GM19468 (cell line): Measurements from ENCODE around the gene DCAF5.
A peak's percentile ranks its signal among the peaks of the same experiment; 100 is the strongest.
"Not testable (repeated sequence)": the region's sequence is repeated elsewhere in the genome, so short reads cannot be mapped to it uniquely, and the experiment has no call there.

Experiments used
- ATAC-seq: cut with Tn5 transposase; IDR thresholded peaks from one replicate; pipeline ENCODE4 v1.9.1; 2021; ENCODE audit warnings: mild to moderate bottlenecking, moderate library complexity, moderate number of reproducible peaks; ENCODE audit not compliant: unreplicated experiment; ENCODE audit errors: extremely low read depth

The DCAF5 gene

GRCh38 chr14:69152902-69153151 lies at the start of gene DCAF5:
TSS of gene DCAF5 (minus strand) at chr14:69153119. CDS start at chr14:69152978, 141 bp downstream.
- no peak for ATAC-seq

- ATAC-seq = no peak
Measured at GRCh38 chr14:69199786-69200185, 46.9 kb upstream of the DCAF5 start.

GRCh38 chr14:69193721-69194120 lies 40.8 kb upstream of the DCAF5 start:
- ATAC-seq = no peak

- peak; percentile 77 for ATAC-seq
Measured at GRCh38 chr14:69191340-69192111, 38.6 kb upstream of the DCAF5 start, which contains the start of gene EXD2. TSS of gene EXD2 (plus strand) at chr14:69191498. CDS start at chr14:69209471, 17,973 bp downstream.

GRCh38 chr14:69190191-69190590 lies 37.3 kb upstream of the DCAF5 start:
- ATAC-seq = no peak

GRCh38 chr14:69183735-69184134 lies 30.8 kb upstream of the DCAF5 start:
- no peak for ATAC-seq

GRCh38 chr14:69182580-69182979 lies 29.7 kb upstream of the DCAF5 start:
- not testable (repeated sequence) for ATAC-seq

GRCh38 chr14:69181491-69181890 lies 28.6 kb upstream of the DCAF5 start:
- no peak for ATAC-seq

GRCh38 chr14:69175130-69175529 lies 22.2 kb upstream of the DCAF5 start:
- no peak for ATAC-seq

GRCh38 chr14:69171569-69171968 lies 18.6 kb upstream of the DCAF5 start:
- no peak for ATAC-seq

- ATAC-seq = no peak
Measured at GRCh38 chr14:69170839-69171238, 17.9 kb upstream of the DCAF5 start.

- not testable (repeated sequence) for ATAC-seq
Measured at GRCh38 chr14:69165787-69166186, 12.9 kb upstream of the DCAF5 start.

GRCh38 chr14:69161590-69161989 lies 8.7 kb upstream of the DCAF5 start:
- ATAC-seq = no peak

GRCh38 chr14:69156224-69156623 lies 3.3 kb upstream of the DCAF5 start:
- no peak for ATAC-seq

GRCh38 chr14:69154779-69155178 lies 1.9 kb upstream of the DCAF5 start:
- no peak for ATAC-seq

GRCh38 chr14:69153873-69154270 lies 953 bp upstream of the DCAF5 start:
- no peak for ATAC-seq

- peak; percentile 87 for ATAC-seq
Measured at GRCh38 chr14:69153152-69153872, 393 bp upstream of the DCAF5 start.

- no peak for ATAC-seq
Measured at GRCh38 chr14:69152181-69152901, 578 bp downstream of the DCAF5 start.

- no peak for ATAC-seq
Measured at GRCh38 chr14:69151458-69152180, 1.3 kb downstream of the DCAF5 start.

- no peak for ATAC-seq
Measured at GRCh38 chr14:69149461-69150244, 3.3 kb downstream of the DCAF5 start.
